Measurements from ENCODE around the gene BCAS3.

The BCAS3 gene

DNA sequence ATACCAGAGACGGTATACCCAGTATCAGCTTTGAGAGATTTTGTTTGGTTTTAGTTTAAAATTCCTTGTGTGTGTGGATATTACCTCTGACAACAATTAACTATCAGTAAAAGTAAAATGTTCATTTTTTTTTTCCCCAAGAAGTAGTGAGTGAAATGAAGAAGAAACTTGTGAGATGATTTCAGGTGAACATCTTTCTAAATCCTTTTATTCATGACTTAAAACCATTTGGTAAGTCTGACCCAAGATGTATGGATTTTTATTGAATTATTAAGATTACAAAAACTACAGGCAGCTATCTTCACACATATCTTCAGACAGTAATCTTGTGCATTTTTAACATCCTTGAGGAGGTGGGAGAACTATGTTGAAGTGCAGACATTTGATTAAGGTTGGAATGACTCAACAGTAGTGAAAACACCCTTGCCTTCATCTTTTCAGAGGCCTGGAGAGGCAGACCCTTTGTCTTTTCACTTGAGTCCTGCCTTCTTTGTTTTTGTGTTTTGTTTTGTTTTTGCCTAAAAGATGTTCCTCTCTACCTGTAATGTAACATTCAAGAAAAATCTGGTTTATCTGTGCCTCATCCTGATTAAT lies 481.7 kb downstream of the BCAS3 start:
- no peak overlapping the region for H3K4me3 ChIP-seq (ENCODE audit: control insufficient read depth, low read depth, low read length)
- DNase-seq (ENCODE audit: low read depth): no peak
- TF ChIP-seq, protein P1, sequence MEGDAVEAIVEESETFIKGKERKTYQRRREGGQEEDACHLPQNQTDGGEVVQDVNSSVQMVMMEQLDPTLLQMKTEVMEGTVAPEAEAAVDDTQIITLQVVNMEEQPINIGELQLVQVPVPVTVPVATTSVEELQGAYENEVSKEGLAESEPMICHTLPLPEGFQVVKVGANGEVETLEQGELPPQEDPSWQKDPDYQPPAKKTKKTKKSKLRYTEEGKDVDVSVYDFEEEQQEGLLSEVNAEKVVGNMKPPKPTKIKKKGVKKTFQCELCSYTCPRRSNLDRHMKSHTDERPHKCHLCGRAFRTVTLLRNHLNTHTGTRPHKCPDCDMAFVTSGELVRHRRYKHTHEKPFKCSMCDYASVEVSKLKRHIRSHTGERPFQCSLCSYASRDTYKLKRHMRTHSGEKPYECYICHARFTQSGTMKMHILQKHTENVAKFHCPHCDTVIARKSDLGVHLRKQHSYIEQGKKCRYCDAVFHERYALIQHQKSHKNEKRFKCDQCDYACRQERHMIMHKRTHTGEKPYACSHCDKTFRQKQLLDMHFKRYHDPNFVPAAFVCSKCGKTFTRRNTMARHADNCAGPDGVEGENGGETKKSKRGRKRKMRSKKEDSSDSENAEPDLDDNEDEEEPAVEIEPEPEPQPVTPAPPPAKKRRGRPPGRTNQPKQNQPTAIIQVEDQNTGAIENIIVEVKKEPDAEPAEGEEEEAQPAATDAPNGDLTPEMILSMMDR (IDR thresholded peaks at IDR 0.05; ENCODE audit: control insufficient read depth, insufficient read depth, low read depth, low read length, missing control alignments): no peak

DNA sequence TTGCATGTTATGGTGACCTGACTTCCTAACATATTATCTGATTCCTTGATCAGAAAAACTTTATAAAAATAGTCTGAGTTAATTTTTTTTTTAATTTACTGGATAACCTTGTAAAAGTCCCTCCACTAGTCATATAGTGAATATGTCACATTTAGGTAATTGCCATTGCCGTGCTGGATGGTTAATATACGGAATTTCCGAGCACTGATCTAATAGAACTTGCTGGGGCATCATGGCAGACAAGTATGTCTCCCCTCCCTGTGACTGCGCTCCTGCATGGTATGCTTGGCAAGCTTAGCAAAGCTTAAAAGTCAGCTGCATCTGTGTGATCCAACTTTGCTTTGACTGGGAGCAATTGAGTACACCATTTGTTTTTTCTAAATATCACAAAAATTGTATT lies 482.6 kb downstream of the BCAS3 start:
- DNase-seq (ENCODE audit: low read depth): no peak
- H3K4me3 ChIP-seq (ENCODE audit: control insufficient read depth, low read depth, low read length): no peak overlapping the region
- TF ChIP-seq, protein P1 (IDR thresholded peaks at IDR 0.05; ENCODE audit: control insufficient read depth, insufficient read depth, low read depth, low read length, missing control alignments): no peak

DNA sequence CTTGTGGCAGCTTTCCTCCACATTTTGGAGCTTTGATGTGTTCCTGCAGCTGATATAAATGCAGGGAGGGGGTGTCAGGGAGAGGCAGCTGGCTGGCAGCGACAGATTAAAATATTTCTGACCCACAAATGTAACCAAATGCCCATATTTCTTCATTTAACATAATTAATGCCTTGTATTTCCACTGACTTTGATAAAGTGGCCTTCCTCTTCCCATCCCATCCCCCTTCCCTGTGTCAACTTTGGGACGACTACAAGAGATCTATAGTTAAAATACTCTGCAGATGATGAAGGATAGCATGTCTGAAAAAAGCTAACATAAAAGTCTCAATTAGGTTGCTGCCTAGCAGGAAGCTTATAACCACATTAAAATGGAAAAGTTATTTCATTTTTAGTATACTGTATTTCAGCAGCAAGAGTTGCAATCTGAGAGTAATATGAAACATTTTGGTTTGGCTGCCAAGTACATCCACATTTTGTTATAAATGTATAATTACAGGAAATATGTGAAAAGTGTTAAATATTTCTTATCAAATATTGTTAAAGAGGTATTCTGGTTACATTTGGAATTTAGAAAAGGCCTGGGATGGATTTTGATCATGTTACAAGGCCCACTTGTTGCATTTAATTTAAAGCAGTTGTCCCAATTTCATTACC lies 483.3 kb downstream of the BCAS3 start:
- no peak overlapping the region for H3K4me3 ChIP-seq (ENCODE audit: control insufficient read depth, low read depth, low read length)
- DNase-seq (ENCODE audit: low read depth): no peak
- TF ChIP-seq, protein P1 (IDR thresholded peaks at IDR 0.05; ENCODE audit: control insufficient read depth, insufficient read depth, low read depth, low read length, missing control alignments): no peak

DNA sequence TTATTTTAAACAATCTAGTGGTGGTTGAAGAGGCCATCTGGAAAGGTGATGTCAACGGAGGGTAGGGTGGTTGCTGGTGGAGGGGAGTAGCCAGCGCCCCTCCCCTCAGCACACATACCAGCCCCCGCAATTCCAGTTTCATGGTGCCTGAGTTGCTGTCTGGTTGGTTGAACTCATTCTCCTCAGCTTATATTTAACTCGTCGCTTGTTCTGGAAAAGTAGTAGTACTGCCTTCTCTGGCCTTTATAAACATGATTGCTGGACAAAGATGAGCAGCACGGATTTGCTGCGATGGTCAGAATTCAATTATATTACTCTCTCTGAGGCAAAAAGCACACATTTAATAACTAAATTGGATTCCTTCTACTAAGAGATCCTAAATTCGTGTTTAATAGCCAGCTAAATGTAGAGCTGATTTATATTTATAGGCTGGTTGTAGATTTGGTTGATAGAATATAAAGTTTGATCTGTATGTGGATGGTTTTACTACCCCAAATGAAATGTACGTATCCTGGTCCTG lies 484.0 kb downstream of the BCAS3 start:
- DNase-seq (ENCODE audit: low read depth): no peak
- TF ChIP-seq, protein P1 (IDR thresholded peaks at IDR 0.05; ENCODE audit: control insufficient read depth, insufficient read depth, low read depth, low read length, missing control alignments): no peak
- no peak overlapping the region for H3K4me3 ChIP-seq (ENCODE audit: control insufficient read depth, low read depth, low read length)

DNA sequence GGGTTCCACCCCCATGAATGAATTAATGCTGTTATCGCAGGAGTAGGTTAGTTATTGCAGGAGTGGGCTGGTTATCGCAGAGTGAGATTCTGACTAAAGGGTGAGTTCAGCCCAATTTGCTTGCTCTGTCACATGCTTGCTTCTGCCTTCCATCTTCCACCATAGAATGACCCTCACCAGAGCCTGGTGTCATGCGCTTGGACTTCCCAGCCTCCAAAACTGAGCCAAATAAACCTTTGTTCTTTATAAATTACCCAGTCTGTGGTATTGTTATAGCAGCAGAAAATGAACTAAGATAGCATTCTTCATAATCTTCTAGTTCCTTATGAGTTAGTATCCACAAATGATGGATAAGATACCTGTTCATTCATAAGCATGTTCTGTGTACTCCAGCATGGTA lies 486.9 kb downstream of the BCAS3 start:
- no peak for DNase-seq (ENCODE audit: low read depth)
- no peak overlapping the region for H3K4me3 ChIP-seq (ENCODE audit: control insufficient read depth, low read depth, low read length)
- TF ChIP-seq, protein P1 (IDR thresholded peaks at IDR 0.05; ENCODE audit: control insufficient read depth, insufficient read depth, low read depth, low read length, missing control alignments): no peak

DNA sequence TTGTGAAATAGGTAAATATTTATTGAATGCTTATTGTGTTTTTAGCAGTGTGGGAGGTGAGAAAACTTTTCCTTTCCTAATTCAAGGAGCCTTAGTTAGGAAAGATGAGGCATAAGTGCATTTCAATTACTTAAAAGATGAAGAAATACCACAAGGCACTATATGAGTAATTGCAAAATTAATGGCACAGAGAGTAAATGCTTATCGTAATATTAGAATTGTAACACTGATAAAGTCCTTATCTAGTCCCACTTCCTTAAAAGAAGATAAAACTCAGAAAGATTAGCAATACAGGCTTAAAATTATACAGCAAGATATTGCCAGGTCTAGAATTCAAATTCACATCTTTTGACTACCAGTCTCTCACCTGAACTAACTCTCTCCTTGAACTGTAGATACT lies 489.4 kb downstream of the BCAS3 start:
- H3K4me3 ChIP-seq (ENCODE audit: control insufficient read depth, low read depth, low read length): no peak overlapping the region
- TF ChIP-seq, protein P1 (IDR thresholded peaks at IDR 0.05; ENCODE audit: control insufficient read depth, insufficient read depth, low read depth, low read length, missing control alignments): no peak
- no peak for DNase-seq (ENCODE audit: low read depth)
